HK-2 (cell line): Measurements from ENCODE around the gene SAMHD1.
"Not testable (repeated sequence)": the region's sequence is repeated elsewhere in the genome, so short reads cannot be mapped to it uniquely, and the experiment has no call there.

ENCODE experiments used
- DNase-seq: peaks from one replicate; pipeline ENCODE4 v3.0.0-alpha.2; 2018; ENCODE audit not compliant: unreplicated experiment

The SAMHD1 gene

DNA sequence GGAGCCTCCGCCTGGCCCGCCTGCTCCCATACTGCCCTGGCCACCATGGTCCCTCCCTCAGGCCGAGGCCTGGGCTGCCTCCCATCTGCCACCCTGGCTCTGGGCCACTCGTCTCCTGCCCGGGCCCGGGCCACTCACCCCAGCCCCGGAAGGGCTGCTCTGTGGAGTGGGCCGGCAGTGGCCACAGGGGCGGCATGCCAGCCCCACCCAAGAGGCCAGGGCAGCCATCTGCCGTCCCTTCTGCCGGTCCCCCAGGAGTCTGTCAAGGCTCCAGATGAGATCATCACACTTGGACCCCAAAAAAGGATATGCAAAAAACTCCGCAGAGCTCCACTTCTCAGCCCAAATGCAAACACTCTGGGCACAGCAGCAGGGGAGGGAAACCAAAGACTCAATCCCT, 99.3 kb downstream of the SAMHD1 start:
- DNase-seq, result no peak

- DNase-seq, result no peak
These were observed 100.0 kb downstream of the SAMHD1 start for GRCh38 chr20:36851490-36851889.

DNA sequence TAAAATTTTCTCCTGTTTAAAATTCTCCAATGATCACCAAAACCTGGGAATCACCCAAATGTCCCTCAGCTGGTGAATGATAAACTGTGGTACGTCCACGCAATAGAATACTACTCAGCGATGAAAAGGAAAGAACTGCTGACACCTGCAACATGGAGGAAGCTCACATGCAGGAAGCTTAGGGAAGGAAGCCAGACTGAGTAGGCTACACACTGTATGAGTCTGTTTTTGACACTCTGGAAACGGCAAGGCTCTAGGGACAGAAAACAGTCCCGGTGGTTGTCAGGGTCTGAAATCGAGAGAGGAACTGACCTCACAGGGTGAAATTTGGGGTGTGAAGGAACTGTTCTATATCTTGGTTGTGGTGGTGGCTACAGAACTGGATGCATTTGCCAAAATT, 100.7 kb downstream of the SAMHD1 start:
- no peak for DNase-seq

DNA sequence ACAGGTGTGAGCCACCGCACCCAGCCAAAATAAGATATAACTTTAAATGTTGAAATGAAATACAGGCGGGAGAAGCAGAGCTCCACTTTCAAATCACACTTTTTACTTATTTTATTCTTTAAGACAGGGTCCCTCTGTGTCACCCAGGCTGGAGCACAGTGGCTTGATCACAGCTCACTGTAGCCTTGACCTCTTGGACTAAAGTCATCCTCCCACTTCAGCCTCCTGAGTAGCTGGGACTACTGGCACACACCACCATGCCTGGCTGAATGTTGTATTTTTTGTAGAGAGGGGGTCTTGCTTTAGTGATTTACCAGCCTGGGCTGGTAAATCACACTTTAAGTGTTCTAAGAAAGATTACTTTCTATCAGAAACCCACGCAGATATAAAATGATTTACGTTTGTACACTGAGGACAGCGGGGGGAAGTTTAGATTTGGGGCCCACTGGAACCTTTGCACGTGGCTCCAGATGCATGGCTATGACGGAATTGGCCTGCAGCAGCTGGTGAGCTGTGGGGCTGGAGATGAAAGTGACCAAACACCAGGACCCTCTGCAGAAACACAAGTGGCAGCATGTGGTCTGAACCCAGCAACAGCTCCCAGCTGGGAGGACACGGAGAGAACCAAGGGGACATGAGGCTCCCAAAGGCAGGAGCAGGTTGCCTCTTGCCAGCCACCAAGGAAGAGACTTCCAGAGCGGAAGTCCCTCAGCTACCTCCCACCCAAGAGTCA, 102.0 kb downstream of the SAMHD1 start:
- no peak for DNase-seq

DNA sequence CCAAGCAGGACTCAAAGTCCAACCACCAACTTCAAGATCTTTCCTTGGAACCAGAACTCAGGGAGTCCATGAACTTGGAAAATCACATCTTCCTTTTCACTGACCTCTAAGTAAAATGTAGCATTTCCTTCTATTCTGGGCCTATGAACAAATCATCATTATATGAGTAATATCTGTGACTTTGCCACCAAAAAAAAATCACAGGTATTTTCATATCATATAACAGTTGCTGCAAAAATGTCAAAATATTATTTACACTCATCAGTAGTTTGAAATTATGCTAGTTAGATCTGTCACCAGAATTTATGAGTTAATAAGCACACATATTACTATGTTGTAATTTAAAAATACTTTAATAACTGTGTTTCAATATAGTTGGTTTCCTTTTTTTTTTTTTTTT, 102.8 kb downstream of the SAMHD1 start:
- DNase-seq, result no peak

- DNase-seq, result peak; percentile 60
These were observed 103.3 kb downstream of the SAMHD1 start for GRCh38 chr20:36848078-36848660.

- DNase-seq, result no peak
These were observed 103.8 kb downstream of the SAMHD1 start for GRCh38 chr20:36847710-36848040.

GRCh38 chr20:36847009-36847709, 104.3 kb downstream of the SAMHD1 start:
- no peak for DNase-seq

- DNase-seq, result no peak
These were observed 106.1 kb downstream of the SAMHD1 start for GRCh38 chr20:36845288-36845971.

- DNase-seq, result not testable (repeated sequence)
These were observed 110.5 kb downstream of the SAMHD1 start for GRCh38 chr20:36841030-36841429.
